Measurements from ENCODE around the gene ATAD3B.

GRCh38 chr1:1529936-1530335 is 58.4 kb downstream of the ATAD3B start:
- no peak for TF ChIP-seq BHLHE40 (IDR thresholded peaks at IDR 0.05; ENCODE audit: borderline replicate concordance)
- TF ChIP-seq PKNOX1 (IDR thresholded peaks at IDR 0.05): no peak
- TF ChIP-seq NFRKB (IDR thresholded peaks at IDR 0.05): no peak
- TF ChIP-seq ELF4 (IDR thresholded peaks at IDR 0.05): no peak
- no peak for TF ChIP-seq CTBP1 (IDR thresholded peaks at IDR 0.05; ENCODE audit: borderline replicate concordance)
- no peak for TF ChIP-seq SP1 (IDR thresholded peaks at IDR 0.05)
- no peak for TF ChIP-seq LEF1 (IDR thresholded peaks at IDR 0.05; ENCODE audit: borderline replicate concordance)
- no peak for TF ChIP-seq TARDBP (IDR thresholded peaks at IDR 0.05)
